Testis (tissue), 2 donors: Measurements from ENCODE around the gene TRPM3.

Source experiments
- CTCF ChIP-seq, 3 experiments: fragments of 450-650 bp in 2 of 3; fragments of 200-600 bp in 1 of 3; sonication (generic) in 1 of 3; IDR thresholded peaks; one replicate each; pipeline ENCODE4 v1.5.1; 2016 to 2019; ENCODE audit warnings: antibody characterized with exemption in 3 of 3, mild to moderate bottlenecking in 2 of 3, moderate library complexity in 1 of 3
- POLR2A ChIP-seq: fragments of 450-650 bp; IDR thresholded peaks from one replicate; pipeline ENCODE4 v1.6.1; 2017; ENCODE audit warnings: antibody characterized with exemption, mild to moderate bottlenecking, moderate library complexity

- TF ChIP-seq CTCF (IDR thresholded peaks at IDR 0.05) (no peak), POLR2A (no peak)
These were observed 232.9 kb downstream of the TRPM3 start for GRCh38 chr9:70888471-70888870.
